Breast epithelium (tissue), 3 donors: ENCODE results near the gene DAG1.

ENCODE experiments used
- POLR2A ChIP-seq: fragments of 450-650 bp; IDR thresholded peaks from one replicate; pipeline ENCODE4 v1.6.1; 2016; ENCODE audit warnings: antibody characterized with exemption, mild to moderate bottlenecking, moderate library complexity
- POLR2AphosphoS5 ChIP-seq, 3 donors: sonication (generic); formaldehyde crosslinking; IDR thresholded peaks; one replicate each; pipeline ENCODE4 v1.6.1; 2017; ENCODE audit warnings: antibody characterized with exemption in 3 of 3
- TF ChIP-seq, protein P1 (sequence below), 3 donors: fragments of 450-650 bp; IDR thresholded peaks; one replicate each; pipeline ENCODE4 v1.5.1; 2016 to 2017; ENCODE audit warnings: antibody characterized with exemption in 3 of 3, mild to moderate bottlenecking in 3 of 3, moderate library complexity in 3 of 3

DNA sequence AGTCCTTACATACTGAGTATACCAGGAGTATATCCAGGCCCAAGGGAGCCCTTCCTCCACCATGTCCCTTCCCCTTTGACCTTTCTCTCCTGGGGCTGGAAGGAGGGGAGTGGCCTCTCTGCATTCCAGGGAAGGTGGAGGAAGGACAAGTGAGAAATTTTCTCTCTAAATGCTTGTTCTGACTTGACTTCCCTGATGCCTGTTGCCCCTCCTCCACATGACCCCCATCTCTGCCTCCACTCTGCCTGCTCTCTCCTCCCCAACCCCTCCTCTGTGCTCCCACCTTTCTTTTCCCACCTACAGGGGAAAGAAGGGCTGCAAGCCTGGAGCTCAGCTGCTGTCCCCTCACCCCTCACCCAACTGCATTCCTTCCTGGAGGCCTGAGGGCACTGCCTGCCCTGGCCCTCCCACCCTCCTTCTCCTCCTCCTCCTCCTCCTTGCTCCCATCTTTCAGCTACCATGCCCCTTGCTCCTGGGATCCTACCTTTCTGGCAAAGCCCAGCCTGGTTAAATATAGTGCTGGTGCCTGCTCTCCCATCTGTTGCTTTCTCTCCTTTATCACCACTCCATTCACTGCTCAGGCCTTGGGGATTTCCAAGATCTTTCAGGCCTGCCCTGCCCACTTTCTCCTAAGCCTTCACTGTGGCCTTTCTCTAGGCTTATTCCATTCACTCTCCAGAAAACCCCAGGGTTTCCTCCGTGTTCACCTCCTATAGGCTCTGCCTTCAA is 8.5 kb upstream of the DAG1 start:
- TF ChIP-seq POLR2AphosphoS5 (IDR thresholded peaks at IDR 0.05) (no peak), POLR2A (no peak)
- TF ChIP-seq, protein P1, sequence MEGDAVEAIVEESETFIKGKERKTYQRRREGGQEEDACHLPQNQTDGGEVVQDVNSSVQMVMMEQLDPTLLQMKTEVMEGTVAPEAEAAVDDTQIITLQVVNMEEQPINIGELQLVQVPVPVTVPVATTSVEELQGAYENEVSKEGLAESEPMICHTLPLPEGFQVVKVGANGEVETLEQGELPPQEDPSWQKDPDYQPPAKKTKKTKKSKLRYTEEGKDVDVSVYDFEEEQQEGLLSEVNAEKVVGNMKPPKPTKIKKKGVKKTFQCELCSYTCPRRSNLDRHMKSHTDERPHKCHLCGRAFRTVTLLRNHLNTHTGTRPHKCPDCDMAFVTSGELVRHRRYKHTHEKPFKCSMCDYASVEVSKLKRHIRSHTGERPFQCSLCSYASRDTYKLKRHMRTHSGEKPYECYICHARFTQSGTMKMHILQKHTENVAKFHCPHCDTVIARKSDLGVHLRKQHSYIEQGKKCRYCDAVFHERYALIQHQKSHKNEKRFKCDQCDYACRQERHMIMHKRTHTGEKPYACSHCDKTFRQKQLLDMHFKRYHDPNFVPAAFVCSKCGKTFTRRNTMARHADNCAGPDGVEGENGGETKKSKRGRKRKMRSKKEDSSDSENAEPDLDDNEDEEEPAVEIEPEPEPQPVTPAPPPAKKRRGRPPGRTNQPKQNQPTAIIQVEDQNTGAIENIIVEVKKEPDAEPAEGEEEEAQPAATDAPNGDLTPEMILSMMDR (IDR thresholded peaks at IDR 0.05): no peak
